Keratinocyte (primary cell): ENCODE results near the gene ANKS6. TPM values are rescaled to one million over a fixed set of nuclear protein-coding genes. Genes with fewer than 3 reads are reported as not detected.

Experiments
- polyA plus RNA-seq, 5 experiments: library from polyadenylated mRNA; depleted of rRNA in 3 of 5; stranded (reverse) in 3 of 5; stranded (forward) in 1 of 5; unstranded in 1 of 5; fragments of >200 nt; gene quantifications; 1 replicate in 1 of 5; 2 replicates in 3 of 5; 3 replicates in 1 of 5; pipeline versions ENCODE4 v1.2.1 to v1.2.3, GENCODE V29; 2011 to 2012; ENCODE audit warnings: missing spikeins in 2 of 5, low read depth in 1 of 5, low replicate concordance in 1 of 5

ANKS6 gene
- polyA plus RNA-seq, 1 donor (not counting 4 experiments of a cell fraction or from before 2014, with no cell fraction given): 13.5 TPM

Other genes starting within 250 kb of the ANKS6 start
- 0.01 TPM in 1 of 3 replicates, not detected in the others for gene GABBR2, start 87.6 kb downstream of the ANKS6 start, polyA plus RNA-seq
- gene GALNT12, start 11.1 kb upstream of the ANKS6 start, polyA plus RNA-seq: 1.1 to 1.8 TPM (median 1.2 TPM) in 3 replicates
- gene COL15A1, start 147.4 kb upstream of the ANKS6 start, polyA plus RNA-seq: 0.01 TPM in 1 of 3 replicates, not detected in the others